ENCODE data around the gene CRHR1.
"Not testable (repeated sequence)": the region's sequence is repeated elsewhere in the genome, so short reads cannot be mapped to it uniquely, and the experiment has no call there.

Gene CRHR1

DNA sequence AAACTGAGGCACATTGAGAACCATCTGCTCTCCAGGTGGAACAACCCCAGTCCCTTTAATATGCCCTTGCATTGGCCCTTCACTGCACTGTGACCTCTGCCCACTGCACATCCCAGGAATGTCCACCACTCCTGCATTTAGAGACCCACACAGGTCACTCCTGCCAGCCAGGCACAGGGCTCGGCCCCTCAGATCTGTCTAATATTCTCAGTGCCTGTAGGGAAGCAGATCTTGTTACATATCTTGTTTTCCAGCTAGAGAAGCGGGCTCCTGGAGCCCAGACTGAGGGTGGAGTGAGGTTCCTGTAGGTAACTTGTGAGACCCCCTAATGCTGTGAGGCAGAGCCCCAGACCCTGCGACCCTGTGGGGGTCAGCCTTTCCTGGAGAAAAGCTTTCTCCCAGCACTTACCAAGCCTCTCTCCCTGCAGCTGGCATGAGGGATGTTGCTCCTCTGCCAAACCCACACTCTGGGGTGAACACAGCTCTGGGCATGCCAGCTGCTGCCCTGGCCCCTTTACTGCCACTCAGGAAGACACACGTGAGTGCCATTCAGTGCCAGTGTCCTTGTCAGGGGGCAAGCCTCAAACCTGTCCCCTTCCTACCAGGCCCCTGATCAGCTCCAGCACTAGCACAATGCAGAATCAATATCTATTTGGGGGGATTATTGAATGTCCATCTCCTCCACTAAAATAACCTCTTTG is 40.3 kb upstream of the CRHR1 start:
- H3K4me2 ChIP-seq (ENCODE audit: low read depth, low read length, poor library complexity, severe bottlenecking) = no peak overlapping the region
- no peaks in the 10 kb centered on the region for H4K20me1 ChIP-seq (ENCODE audit: low read depth, low read length)
- no peaks in the 10 kb centered on the region for H3K9me3 ChIP-seq (ENCODE audit: insufficient read depth, low read length)
- H3K4me3 ChIP-seq (ENCODE audit: insufficient read depth, low read length, poor library complexity, severe bottlenecking) = no peak overlapping the region
- TF ChIP-seq EZH2phosphoT487 (conservative IDR thresholded peaks at IDR 0.05; ENCODE audit: low read length) = no peak
- no peak for TF ChIP-seq CTCF (IDR thresholded peaks at IDR 0.05; ENCODE audit: insufficient read depth, low read length, poor library complexity, severe bottlenecking)
- no peak overlapping the region for H3K27ac ChIP-seq (ENCODE audit: low read depth, low read length)
- H2AFZ ChIP-seq (ENCODE audit: low read depth, low read length, severe bottlenecking) = no peak overlapping the region
- no peaks in the 10 kb centered on the region for H3F3A ChIP-seq (ENCODE audit: insufficient read depth)
- H3K9me2 ChIP-seq (replicated peaks; ENCODE audit: insufficient read depth, low read length) = no peaks in the 10 kb centered on the region
- no peaks in the 10 kb centered on the region for H3K27me3 ChIP-seq (ENCODE audit: low read length)
- no peak overlapping the region for H3K9ac ChIP-seq (ENCODE audit: low read length)
- no peaks in the 10 kb centered on the region for H3K36me3 ChIP-seq (ENCODE audit: low read length)
- H3K79me2 ChIP-seq (ENCODE audit: insufficient read depth, low read length) = no peaks in the 10 kb centered on the region

DNA sequence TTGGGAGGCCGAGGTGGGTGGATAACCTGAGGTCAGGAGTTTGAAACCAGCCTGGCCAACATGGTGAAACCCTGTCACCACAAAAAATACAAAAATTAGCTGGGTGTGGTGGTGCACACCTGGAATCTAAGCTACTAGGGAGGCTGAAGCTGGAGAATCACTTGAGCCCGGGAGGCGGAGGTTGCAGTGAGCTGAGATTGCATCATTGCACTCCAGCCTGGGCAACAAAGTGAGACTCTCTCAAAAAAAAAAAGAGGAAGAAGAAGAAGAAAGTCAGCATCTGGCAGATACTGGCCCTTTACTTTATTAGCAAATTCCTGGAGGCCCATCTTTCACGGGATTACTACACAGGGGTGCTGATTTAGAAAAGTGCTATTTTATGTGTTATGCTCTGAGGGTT is 39.3 kb upstream of the CRHR1 start:
- H3K36me3 ChIP-seq (ENCODE audit: low read length); H2AFZ ChIP-seq (ENCODE audit: low read depth, low read length, severe bottlenecking); H3K27me3 ChIP-seq (ENCODE audit: low read length); H3K4me3 ChIP-seq (ENCODE audit: insufficient read depth, low read length, poor library complexity, severe bottlenecking); H3K9me2 ChIP-seq (replicated peaks; ENCODE audit: insufficient read depth, low read length); H3K27ac ChIP-seq (ENCODE audit: low read depth, low read length); H3K4me2 ChIP-seq (ENCODE audit: low read depth, low read length, poor library complexity, severe bottlenecking); H3K9ac ChIP-seq (ENCODE audit: low read length); H3K9me3 ChIP-seq (ENCODE audit: insufficient read depth, low read length); H3K79me2 ChIP-seq (ENCODE audit: insufficient read depth, low read length); H3F3A ChIP-seq (ENCODE audit: insufficient read depth); H4K20me1 ChIP-seq (ENCODE audit: low read depth, low read length): not testable (repeated sequence)

- TF ChIP-seq CTCF (IDR thresholded peaks at IDR 0.05; ENCODE audit: insufficient read depth, low read length, poor library complexity, severe bottlenecking) = no peak
- TF ChIP-seq EZH2phosphoT487 (conservative IDR thresholded peaks at IDR 0.05; ENCODE audit: low read length) = no peak
- Histone ChIP-seq H3K9me3 (ENCODE audit: insufficient read depth, low read length) (no peaks in the 10 kb centered on the region), H3K9ac (ENCODE audit: low read length) (no peak overlapping the region), H3K79me2 (ENCODE audit: insufficient read depth, low read length) (no peaks in the 10 kb centered on the region), H3K4me2 (ENCODE audit: low read depth, low read length, poor library complexity, severe bottlenecking) (no peak overlapping the region), H3K27ac (ENCODE audit: low read depth, low read length) (no peak overlapping the region), H3K36me3 (ENCODE audit: low read length) (no peaks in the 10 kb centered on the region), H2AFZ (ENCODE audit: low read depth, low read length, severe bottlenecking) (no peak overlapping the region), H4K20me1 (ENCODE audit: low read depth, low read length) (no peaks in the 10 kb centered on the region), H3K27me3 (ENCODE audit: low read length) (no peaks in the 10 kb centered on the region), H3F3A (ENCODE audit: insufficient read depth) (no peaks in the 10 kb centered on the region), H3K9me2 (replicated peaks; ENCODE audit: insufficient read depth, low read length) (no peaks in the 10 kb centered on the region), H3K4me3 (ENCODE audit: insufficient read depth, low read length, poor library complexity, severe bottlenecking) (no peak overlapping the region)
Measured at GRCh38 chr17:45745601-45746494, 38.3 kb upstream of the CRHR1 start.

- Histone ChIP-seq H3K27ac (ENCODE audit: low read depth, low read length) (no peak overlapping the region), H3K79me2 (ENCODE audit: insufficient read depth, low read length) (no peaks in the 10 kb centered on the region), H3K9me3 (ENCODE audit: insufficient read depth, low read length) (no peaks in the 10 kb centered on the region), H3F3A (ENCODE audit: insufficient read depth) (no peaks in the 10 kb centered on the region), H3K27me3 (ENCODE audit: low read length) (no peaks in the 10 kb centered on the region), H3K9me2 (replicated peaks; ENCODE audit: insufficient read depth, low read length) (no peaks in the 10 kb centered on the region), H3K4me2 (ENCODE audit: low read depth, low read length, poor library complexity, severe bottlenecking) (no peak overlapping the region), H2AFZ (ENCODE audit: low read depth, low read length, severe bottlenecking) (no peak overlapping the region), H3K4me3 (ENCODE audit: insufficient read depth, low read length, poor library complexity, severe bottlenecking) (no peak overlapping the region), H4K20me1 (ENCODE audit: low read depth, low read length) (no peaks in the 10 kb centered on the region), H3K36me3 (ENCODE audit: low read length) (no peaks in the 10 kb centered on the region), H3K9ac (ENCODE audit: low read length) (no peak overlapping the region)
- no peak for TF ChIP-seq CTCF (IDR thresholded peaks at IDR 0.05; ENCODE audit: insufficient read depth, low read length, poor library complexity, severe bottlenecking)
- no peak for TF ChIP-seq EZH2phosphoT487 (conservative IDR thresholded peaks at IDR 0.05; ENCODE audit: low read length)
Measured at GRCh38 chr17:45747911-45748310, 36.2 kb upstream of the CRHR1 start.
